Measurements from ENCODE around the gene NR2F1-AS1.
"Not testable (repeated sequence)": the region's sequence is repeated elsewhere in the genome, so short reads cannot be mapped to it uniquely, and the experiment has no call there.

The NR2F1-AS1 gene

DNA sequence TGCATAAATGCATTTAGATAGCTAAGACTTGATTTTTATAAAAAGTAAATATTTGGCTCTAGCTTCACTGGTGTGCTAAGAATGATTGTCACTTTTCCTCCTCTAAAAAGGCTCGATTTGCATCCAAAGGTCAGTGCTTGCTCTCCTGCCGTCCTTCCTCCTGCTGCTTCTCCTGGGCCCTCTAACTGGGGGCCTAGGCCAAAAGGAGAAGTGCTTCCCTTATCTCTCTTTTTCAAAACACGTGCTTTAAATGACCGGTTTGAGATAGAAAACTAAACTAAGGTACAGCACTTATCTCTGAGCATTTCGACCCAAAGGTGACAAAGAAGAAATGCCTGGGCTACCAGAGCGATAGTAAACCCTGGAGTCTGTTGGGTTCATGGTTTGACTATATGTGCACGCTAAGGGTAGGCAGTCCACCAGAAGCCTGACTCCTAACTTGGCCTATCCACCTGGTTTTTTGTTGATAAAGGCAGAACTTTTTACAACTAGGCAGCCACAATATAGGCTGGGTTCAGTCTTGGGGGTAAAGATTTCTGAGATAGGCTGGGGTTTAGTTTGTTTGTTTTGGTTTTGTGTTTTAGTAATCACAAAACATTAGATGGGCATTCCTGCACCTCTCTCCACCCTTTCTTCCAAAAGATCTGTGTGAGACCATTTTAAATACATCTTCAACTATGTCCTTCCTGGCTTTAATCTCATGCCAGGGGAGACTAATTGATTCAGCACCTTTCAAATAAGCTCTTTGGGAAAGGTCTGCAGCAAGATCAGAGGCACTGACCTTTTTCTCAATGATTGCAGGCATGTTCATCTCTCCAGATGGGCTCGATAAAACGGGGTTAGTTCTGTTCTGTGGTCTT is 3.8 kb downstream of the NR2F1-AS1 start:
- no peak for DNase-seq (ENCODE audit: low spot score)

DNA sequence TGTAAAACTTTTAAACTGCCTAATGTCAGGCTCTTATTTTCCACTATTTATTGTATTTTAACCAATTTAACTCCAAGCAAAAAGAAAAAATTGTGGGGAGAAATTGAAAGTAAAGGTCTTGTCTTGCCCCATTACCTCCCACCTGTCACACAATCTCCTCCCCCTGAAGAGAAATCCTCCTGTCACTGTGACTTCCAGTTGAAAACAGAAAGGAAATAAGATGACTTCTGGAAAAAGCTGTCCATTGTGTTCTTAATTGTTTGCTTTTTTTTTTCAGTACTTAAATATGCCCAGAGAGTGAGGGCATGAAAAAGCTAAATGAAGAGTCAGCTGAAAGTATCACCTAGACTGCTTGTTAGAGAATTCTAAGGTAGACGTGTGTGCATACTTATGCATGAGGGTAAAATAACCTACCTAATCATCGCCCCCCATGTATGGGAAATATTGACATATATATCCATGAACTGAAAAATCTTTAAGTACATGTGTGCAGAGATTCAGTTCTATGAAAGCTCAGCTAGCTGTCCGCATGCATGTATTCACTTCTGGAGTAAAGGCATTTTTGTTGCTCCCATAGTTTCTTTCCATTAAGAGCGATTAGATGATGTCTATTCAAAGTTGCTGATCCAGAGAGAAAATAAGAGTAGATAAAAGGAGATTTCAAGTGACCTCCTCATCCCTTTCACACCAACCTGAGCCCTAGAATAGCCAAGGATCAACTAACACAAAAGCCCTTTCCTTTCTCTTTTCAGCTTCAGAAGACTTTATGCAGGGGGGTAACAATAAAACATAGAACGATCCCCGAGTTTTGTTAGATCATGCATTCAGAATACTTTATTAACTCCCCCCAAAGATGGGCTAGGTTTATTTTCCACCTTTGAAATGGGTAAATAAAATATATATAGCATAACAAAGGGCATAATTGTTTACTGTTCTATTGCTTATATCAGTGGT is 5.3 kb downstream of the NR2F1-AS1 start:
- DNase-seq (ENCODE audit: low spot score), result no peak

DNA sequence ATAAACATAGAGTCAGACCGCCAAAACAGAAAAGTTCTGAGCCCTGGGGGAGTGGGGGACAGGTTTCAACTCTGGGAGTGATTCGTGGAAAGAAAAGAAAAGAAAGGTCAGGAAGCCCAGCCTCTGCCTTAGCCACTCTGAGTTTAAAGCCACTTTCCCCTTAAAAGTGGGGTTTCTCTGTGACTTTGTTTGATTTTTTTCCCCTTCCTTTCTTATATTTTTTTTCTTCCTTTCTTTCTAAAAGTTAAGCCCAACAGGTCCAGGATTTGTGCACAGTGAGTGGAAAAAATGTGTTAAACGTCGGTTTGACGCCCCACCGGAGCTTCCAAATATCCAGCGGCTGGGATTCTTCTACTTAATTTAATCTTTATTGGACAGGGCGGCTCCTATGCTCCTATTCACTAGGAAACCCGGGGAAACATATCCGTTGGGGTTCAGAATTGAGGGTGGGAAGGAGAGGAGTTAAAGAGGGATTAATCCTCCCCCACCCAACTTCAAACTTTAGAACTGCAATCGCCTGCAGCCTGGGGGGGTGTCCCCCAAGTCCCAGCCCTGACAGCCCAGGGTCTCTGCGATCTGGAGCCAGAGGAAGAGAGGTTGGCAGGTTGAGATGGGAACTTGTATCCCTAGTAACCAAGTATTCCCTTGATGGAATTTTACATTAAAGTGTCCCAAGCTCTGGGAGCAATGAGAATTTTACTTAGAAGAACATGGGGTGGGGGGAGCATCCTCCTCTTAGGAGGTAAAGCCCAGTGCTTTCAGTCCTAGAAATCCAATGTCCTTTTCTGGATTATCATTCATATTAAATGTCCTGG is 6.3 kb downstream of the NR2F1-AS1 start:
- no peak for DNase-seq (ENCODE audit: low spot score)

DNA sequence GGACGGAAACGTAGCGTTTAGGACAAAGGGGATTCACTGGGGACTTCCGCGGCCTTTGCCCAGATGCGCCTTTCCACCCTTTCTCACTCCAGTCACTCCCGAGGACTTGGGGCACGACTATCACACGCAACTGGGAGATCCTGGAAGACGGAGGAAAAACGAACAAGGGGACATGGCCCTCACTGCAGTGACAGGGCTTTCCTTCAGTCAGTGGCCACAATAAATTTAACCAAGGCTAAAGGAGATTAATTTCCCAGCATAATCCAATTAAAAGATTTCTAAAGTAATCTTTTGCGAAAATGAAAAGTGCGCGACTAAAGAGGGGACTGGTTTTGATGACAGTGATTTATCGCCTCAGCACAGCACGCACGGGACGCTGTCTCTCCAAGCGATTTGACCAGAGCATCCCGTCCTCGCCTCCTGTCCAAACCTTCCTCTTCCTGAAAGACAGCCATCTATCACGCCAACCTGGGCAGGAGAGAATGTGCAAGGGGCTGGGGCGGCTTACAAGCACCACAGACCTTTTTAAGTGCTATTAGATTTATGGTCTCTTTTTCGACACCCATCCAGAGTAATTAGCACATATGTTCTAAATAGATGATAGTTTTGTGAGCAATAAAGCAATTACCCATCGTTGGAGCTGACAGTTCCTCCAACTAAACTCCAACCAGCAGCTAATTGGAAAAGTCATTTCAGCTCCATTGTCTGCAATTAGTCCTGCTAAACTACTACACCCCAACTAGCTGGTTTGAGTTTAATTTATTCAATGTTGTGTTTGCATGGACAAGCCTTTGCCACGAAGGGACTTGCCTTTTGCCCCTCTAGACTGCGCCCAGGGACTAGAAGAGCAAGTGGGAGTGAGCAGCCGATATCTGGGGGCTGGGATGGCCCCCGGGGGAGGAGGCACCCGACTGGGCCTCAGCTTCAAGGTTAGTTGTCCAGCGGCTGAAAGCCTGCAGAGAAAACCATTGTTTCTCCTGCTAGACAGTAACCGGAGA is 7.4 kb downstream of the NR2F1-AS1 start:
- no peak for DNase-seq (ENCODE audit: low spot score)

DNA sequence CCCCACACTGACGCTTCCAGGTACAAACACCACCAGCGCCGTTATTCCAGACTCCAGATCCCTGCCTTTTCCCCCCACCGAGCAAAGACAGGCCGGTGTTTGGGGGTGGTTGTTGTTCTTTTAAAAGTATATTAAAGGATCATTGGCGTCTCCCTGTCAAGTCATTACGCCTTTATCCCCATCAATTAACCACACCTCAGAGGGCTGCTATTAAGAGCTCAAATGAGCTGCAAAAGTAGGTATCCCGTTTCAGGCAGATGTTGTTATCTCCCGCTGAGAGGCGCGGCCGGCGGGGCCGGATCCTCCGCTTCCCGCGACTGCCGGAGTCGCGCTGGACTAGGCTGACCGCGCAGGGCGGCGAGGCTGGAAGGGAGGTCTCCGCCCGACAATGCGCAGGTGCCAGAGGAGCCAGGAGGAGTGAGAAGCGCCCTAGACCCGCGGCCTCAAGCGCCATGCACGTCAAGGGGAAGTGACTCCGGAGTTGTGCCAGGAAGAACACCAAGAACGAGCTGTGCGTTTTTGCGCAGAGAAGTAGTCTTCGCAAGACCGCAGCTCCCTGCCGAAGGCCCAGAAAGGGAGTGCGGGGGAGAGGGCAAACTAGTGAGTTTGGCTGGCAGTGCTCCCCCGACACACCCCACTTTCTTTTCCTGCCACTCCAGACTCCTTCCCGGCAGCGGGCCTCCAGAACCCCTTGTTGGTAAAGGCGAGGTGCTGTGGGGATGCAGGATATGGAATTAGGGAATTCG is 8.2 kb downstream of the NR2F1-AS1 start:
- DNase-seq (ENCODE audit: low spot score), result no peak

DNA sequence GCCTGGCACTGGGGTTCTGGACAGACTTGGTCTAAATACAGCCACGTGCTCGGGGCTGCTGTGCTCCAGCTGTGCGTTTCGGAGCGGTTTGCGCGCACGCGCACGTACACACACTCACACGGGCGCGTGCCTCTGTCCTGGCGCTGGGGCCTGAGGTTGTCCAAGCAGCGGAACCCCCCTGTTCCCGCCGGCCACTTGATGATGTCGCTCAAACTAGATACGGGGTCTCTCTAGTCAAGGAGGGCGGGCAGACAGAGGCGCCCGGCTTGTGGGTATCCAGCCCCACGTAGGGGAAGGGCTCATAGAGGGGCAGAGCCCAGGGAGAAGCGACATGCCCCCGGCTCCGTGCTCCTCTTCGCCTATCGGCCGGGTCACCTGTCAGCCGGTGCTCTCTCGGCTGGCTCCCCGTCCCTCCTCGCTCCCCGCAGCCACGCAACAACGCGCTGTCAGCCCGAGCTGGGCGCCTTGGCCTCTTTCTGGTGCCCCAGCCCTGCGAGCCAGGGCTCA is 8.9 kb downstream of the NR2F1-AS1 start:
- no peak for DNase-seq (ENCODE audit: low spot score)

DNA sequence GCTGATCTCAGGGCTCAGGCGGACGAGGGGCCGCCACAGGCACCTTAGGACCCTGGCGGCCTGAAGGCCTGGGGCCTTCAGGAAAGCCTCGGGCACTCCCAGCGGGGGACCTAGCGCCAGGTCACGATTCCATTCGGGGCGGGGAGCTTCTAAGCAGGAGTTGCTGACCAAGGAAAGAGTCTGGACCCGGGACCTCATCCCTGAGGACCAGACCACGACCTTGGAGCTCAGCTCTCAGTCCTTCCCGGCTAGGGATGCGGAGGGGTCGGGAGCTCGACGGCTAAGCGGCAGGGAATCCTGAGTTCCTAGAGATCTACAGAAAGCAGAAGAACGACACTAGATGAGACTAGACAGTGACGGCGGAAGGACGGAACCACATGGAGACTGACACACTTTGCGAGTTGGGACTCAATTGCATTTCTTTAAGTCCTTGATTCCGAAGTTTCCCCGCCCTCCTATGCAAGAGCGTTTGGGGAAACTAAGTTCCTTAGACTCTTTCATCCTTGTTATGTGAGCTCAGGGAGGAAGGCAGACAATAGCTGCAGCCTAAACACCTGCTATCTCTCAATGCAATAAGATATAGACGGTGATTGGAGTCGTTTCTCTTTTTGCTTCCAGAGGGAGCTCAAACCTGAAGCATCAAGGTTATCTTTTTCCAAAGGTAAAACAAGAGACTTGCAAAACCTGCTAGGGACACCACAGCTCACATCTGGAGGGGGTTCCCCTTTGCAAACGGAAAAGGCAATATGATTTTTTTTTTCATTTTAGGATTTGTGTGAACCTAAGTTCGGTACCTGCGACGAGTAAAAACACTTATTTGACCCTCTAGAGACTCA is 9.7 kb downstream of the NR2F1-AS1 start:
- DNase-seq (ENCODE audit: low spot score), result no peak

DNA sequence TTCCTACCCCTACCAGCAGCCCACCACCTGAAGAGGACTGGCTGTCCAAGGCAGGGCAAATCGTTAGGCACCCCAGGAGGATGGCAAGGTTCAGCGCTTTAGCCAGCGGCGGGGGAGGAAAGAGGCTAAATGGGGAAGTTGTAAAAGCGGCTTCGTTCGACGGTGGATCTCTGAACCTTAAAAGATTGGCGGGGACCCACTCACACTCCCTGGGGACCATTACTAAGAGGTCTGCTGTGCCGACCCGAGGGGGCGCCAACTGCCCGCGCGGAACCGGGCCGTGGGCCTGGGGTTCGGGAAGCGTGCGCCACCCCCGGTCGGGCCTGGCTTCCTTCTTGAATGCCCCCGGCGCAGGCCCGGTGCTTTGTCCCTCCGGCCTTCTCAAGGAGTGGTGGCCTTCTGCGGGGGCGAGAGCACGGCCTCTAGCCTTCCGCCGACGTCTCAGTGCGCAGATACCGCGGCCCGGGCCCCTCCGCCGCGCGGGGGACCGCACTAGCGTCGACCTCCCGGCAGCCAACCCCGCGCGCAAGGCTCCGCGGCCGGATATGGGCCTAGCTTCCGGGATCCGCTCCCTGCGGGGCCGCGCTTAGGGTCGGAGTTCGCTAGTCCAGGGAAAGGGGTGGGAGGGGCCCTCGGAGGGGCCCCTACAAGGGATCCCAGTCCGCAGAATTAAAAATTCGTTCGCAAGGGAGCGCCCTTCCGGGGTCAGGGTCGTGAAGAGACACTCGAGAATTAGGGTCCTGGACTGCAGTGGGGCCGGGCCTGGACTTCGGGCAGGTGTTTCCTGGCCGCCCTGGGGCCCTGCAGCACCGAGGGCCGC is 10.5 kb downstream of the NR2F1-AS1 start:
- no peak for DNase-seq (ENCODE audit: low spot score)

DNA sequence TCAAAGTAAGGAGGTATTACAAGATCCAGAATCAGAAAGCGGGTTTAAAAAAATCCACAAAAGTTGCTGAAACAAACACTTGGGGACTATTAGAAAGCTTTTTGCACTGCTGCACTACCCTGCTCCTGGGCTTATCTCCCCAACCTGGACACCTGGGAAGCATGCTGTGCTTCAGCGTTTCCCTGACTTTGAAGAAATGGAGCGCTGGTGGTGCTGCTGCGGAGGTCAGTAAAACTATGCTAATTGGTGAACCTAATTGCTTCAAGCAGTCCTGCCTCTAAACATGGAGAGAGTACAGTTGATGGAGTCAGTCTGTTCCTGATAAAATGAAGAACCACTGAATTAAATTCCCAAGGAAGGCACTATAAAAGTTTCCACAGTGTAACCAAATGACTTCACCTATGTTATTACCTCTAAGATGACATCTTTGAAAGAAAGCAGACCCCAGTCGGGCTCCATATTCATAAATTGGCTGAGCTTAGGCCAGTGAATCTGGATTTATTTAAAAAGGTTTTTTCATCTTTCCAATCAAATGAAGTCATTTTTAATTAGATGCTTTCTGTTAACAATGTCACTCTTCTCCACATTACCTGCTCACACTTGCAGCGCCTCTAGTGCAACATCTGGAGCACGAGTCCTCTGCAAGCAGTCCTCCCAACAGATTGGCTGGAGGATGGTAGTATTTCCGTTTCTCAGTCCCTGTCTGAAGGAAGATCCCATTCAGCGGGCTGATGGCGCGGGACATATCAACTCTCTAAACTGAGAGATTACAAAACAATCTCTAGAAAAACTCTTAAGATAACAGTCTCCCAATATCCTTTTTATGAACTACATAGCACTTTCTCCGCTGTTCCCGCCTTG is 11.5 kb downstream of the NR2F1-AS1 start:
- no peak for DNase-seq (ENCODE audit: low spot score)

DNA sequence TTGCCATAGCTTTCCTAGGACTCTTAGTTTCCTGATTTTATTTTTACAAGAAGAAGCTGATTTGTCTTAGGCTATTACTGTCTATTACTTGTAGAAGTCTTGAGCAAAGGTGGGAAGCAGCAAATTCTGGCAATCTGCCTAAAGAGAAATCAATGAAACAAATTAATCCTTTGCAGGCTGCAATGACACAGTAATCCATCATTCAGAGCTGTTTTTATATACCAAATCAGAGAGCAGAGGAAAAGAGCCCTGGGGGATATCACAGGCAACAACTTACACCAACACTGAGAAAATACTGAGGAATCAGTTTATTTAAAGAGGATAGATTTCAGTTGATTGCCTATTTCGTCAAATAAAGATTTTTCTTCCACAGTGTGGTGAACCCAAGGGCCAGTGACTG is 13.6 kb downstream of the NR2F1-AS1 start:
- DNase-seq (ENCODE audit: low spot score), result no peak

DNA sequence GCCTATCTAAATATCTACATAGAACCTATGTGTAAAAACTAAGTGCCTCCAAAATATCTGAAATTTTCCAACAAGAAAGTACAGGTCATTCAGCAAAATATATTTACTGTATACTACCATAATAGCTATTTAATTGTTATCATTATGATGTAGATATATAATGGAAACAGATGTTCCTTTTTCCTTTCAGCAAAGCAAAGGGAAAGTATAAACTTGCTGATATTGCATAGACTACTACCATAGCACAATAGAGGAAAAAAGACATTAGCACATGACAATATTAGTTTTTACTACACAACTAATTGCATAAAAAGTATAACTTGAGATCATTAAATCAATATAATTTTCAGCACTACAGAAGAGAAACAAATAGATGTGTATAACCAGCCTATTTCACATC is 14.9 kb downstream of the NR2F1-AS1 start:
- DNase-seq (ENCODE audit: low spot score), result no peak

DNA sequence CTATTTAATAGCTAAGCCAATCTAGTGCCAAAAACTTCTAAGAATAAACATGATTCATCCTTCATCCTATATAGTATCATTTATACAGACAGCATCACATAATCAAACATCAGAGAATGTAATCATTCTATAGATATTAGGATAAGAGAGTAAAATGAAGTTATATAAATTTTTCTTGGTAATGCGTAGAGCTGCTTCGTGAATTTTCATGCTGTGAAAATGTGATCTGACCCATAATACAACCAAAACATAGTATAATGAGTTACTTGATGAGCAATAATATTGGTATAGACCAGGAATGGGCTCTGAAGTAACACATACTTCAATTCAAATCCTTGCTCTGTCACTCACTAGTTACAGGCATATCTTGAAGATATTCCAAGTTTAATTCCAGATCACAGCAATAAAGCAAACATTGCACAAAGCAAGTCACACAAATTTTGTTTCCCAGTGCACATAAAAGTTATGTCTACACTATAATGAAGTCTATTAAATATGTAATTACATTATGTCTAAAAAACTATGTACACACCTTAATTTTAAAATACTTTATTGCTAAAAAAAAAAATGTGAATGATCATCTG is 23.9 kb downstream of the NR2F1-AS1 start:
- no peak for DNase-seq (ENCODE audit: low spot score)

DNA sequence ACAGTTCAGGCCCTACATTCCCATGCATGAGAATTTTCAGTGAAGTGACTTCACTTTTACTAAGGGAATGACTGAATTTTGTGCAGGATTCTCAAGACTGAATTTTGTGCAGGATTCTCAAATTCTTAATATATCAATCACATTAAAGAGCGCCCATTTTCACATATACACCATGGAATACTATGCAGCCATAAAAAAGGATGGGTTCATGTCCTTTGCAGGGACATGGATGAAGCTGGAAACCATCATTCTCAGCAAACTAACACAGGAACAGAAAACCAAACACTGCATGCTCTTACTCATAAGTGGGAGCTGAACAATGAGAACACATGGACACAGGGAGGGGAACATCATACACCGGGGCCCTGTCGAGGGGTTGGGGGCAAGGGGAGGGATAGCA is 31.4 kb downstream of the NR2F1-AS1 start:
- not testable (repeated sequence) for DNase-seq (ENCODE audit: low spot score)

DNA sequence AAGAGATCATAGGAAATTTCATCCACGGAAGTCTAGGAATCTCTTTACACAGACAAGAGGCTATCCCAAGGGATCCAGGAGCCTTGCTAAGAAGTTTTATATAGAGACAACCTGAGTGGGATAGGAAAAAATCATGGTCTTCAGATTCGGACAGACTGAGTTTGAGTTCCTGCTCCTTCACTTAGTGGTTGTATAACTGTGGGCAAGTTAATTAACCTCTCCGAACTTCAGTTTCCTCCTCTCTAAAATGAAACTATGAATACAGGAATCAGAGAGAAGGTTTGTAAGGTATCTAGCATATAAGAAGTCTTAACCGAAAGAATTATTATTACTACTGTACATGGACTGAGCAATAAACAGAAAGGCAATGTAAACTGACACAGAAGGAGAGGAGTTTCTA is 35.1 kb downstream of the NR2F1-AS1 start:
- DNase-seq (ENCODE audit: low spot score), result no peak

DNA sequence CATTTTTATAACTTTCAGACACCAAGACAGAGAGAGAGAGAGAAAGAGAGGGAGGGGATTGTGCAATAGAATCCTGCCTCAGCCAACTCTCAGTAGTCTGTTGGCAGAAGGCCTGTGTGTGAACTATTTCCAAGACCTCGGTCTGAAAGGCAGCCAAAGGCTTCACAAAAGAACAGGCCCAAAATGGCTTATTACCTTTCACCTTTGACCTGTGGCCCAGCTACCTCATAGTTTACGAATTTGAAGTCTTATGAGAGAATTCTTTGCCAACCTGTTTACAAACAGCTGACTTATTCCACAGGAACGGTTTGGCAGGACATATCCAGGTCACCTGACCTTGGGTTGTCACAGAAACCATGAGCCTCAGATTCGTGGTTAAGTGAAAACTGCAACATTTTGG is 48.6 kb downstream of the NR2F1-AS1 start:
- DNase-seq (ENCODE audit: low spot score), result peak; percentile 79

DNA sequence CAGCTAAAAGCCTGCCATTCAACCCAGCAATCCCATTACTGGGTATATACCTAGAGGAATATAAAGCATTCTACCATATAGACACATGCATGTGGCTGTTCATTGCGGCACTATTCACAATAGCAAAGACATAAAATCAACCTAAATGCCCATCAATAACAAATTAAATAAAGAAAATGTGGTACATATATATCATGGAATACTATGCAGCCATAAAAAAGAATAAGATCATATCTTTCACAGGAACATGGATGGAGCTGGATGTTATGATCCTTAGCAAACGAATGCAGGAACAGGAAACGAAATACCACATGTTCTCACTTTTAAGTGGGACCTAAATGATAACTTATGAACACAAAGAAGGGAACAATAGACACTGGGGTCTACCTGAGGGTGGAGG is 59.2 kb downstream of the NR2F1-AS1 start:
- DNase-seq (ENCODE audit: low spot score), result not testable (repeated sequence)

DNA sequence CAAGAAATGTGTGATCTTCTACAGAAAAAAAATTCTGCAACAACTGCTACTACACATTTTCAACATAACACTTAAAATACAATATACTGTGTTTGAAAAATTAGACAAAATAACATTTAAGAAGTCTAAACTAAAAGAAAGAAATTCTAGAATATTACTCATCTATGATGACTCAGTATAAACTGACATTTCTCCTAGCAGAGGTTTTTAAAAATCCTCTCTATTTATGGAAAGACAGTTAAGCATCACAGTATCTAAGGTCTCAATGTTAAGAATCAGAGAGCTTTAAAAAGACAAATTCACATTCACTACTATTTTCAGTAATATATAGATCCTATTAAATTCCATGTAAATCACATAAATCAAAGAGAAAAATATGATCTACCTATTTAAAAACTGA is 61.3 kb downstream of the NR2F1-AS1 start:
- no peak for DNase-seq (ENCODE audit: low spot score)

Measured in Ammon's horn (tissue), 1 donor.